A549 (cell line): ENCODE results near the gene KIAA2012. TPM values are rescaled to one million over a fixed set of nuclear protein-coding genes. Genes with fewer than 3 reads are reported as not detected.

Source experiments
- ATAC-seq, 2 experiments: fragments of 200-7000 bp in 1 of 2; fragments of >200 bp in 1 of 2; cut with Nextera tagmentation in 1 of 2; cut with Tn5 transposase in 1 of 2; 3 replicates each; pipeline versions ENCODE4 v1.8.0 to v1.9.1; 2018 to 2020; ENCODE audit warnings: mild to moderate bottlenecking in 1 of 2, moderate library complexity in 1 of 2
- CTCF ChIA-PET: fragments of 300-600 bp; sonication (Branson Sonifier 250); formaldehyde crosslinking; extraction: SDS; loops from one replicate; lab custom pipeline; 2021; ENCODE audit warnings: antibody characterized with exemption, inconsistent platforms; lab: Yijun Ruan, JAX
- POLR2A ChIA-PET: fragments of 350-600 bp; formaldehyde crosslinking; extraction: SDS; loops from one replicate; lab custom pipeline; 2021; ENCODE audit warnings: antibody characterized with exemption, inconsistent platforms; lab: Yijun Ruan, JAX
- DNase-seq, 2 experiments: peaks; one replicate each; pipeline versions ENCODE4 v3.0.0 to v3.0.0-alpha.2; 2011 to 2016; ENCODE audit warnings: low read depth in 1 of 2, low spot score in 1 of 2
- FAIRE-seq: peaks from 2 replicates; lab custom pipeline; 2011; peaks lifted over from hg19 to GRCh38; lab: Jason Lieb, UNC
- H3K27ac ChIP-seq, 2 experiments: fragments of >200 bp; sonication (Bioruptor Twin); formaldehyde crosslinking; 3 replicates each; pipeline ENCODE4 v1.5.1; 2016 to 2017
- H3K4me1 ChIP-seq: fragments of >200 bp; sonication (Bioruptor Twin); formaldehyde crosslinking; 3 replicates; pipeline ENCODE4 v1.6.1; 2016
- H3K4me2 ChIP-seq: fragments of >200 bp; sonication (Bioruptor Twin); formaldehyde crosslinking; 3 replicates; pipeline ENCODE4 v1.6.1; 2016
- H3K4me3 ChIP-seq: fragments of >200 bp; sonication (Bioruptor Twin); formaldehyde crosslinking; 3 replicates; pipeline ENCODE4 v1.5.1; 2016
- H3K9me3 ChIP-seq: fragments of >200 bp; sonication (Bioruptor Twin); formaldehyde crosslinking; 3 replicates; pipeline ENCODE4 v1.6.1; 2016
- BHLHE40 ChIP-seq: IDR thresholded peaks from 2 replicates; pipeline ENCODE4 v1.6.1; 2012; ENCODE audit warnings: low read depth, low read length, inconsistent platforms
- CBX8 ChIP-seq: fragments of 200-600 bp; sonication (generic); IDR thresholded peaks from 2 replicates; pipeline ENCODE4 v1.6.1; 2016
- CHD2 ChIP-seq: fragments of 150-350 bp; IDR thresholded peaks from 2 replicates; pipeline ENCODE4 v1.6.1; 2014; ENCODE audit warnings: low read length; ENCODE audit not compliant: partially characterized antibody
- ESRRA ChIP-seq: fragments of 150-350 bp; IDR thresholded peaks from 2 replicates; pipeline ENCODE4 v1.6.1; 2014; ENCODE audit warnings: mild to moderate bottlenecking, low read length, borderline replicate concordance
- FOSL2 ChIP-seq, 2 experiments: fragments of 450-650 bp in 1 of 2; fragments of >200 bp in 1 of 2; sonication (Bioruptor Twin) in 1 of 2; formaldehyde crosslinking; IDR thresholded peaks; 2 replicates each; pipeline versions ENCODE4 v1.5.0 to v1.6.1; 2016 to 2020; ENCODE audit warnings: mild to moderate bottlenecking in 1 of 2, moderate library complexity in 1 of 2
- HDAC2 ChIP-seq: fragments of 200-600 bp; sonication (generic); IDR thresholded peaks from 2 replicates; pipeline ENCODE4 v1.6.1; 2016
- HOXA7 ChIP-seq: fragments of 250-450 bp; sonication (Bioruptor Pico); IDR thresholded peaks from 2 replicates; pipeline ENCODE4 v1.5.0; 2020; ENCODE audit warnings: mild to moderate bottlenecking, moderate library complexity
- HOXB13 ChIP-seq: fragments of 250-450 bp; sonication (Bioruptor Pico); IDR thresholded peaks from 2 replicates; pipeline ENCODE4 v1.5.0; 2020; ENCODE audit warnings: low read depth, mild to moderate bottlenecking, moderate library complexity
- JUNB ChIP-seq: fragments of >200 bp; sonication (Bioruptor Twin); formaldehyde crosslinking; IDR thresholded peaks from 2 replicates; pipeline ENCODE4 v1.6.1; 2016
- MAZ ChIP-seq: fragments of 150-350 bp; IDR thresholded peaks from 2 replicates; pipeline ENCODE4 v1.6.1; 2014; ENCODE audit warnings: antibody characterized with exemption, low read depth, low read length, borderline replicate concordance
- NPAS2 ChIP-seq: fragments of 250-450 bp; sonication (Bioruptor Pico); IDR thresholded peaks from 2 replicates; pipeline ENCODE4 v1.8.0; 2022; ENCODE audit warnings: mild to moderate bottlenecking, moderate library complexity, borderline replicate concordance
- NR3C1 ChIP-seq: fragments of >200 bp; sonication (Bioruptor Twin); formaldehyde crosslinking; IDR thresholded peaks from 3 replicates; pipeline ENCODE4 v1.6.1; 2017
- POLR2A ChIP-seq: IDR thresholded peaks from 2 replicates; pipeline ENCODE4 v1.6.1; 2012; ENCODE audit warnings: mild to moderate bottlenecking, low read length
- POLR2AphosphoS2 ChIP-seq: conservative IDR thresholded peaks from 2 replicates; pipeline ENCODE4 v1.6.1; 2012; ENCODE audit warnings: low read length, improper control_type of control experiment, inconsistent platforms
- RCOR1 ChIP-seq: fragments of 150-350 bp; IDR thresholded peaks from 2 replicates; pipeline ENCODE4 v1.6.1; 2014; ENCODE audit warnings: antibody characterized with exemption, low read length, low read depth
- RFX5 ChIP-seq: fragments of 450-650 bp; IDR thresholded peaks from 2 replicates; pipeline ENCODE4 v1.7.1; 2014; ENCODE audit warnings: antibody characterized with exemption, mild to moderate bottlenecking, moderate library complexity
- WGBS: methylation state at CpG from one replicate; pipeline ENCODE4 v1.1.6; 2017; ENCODE audit errors: missing lambda C conversion rate; 5-methylcytosine and 5-hydroxymethylcytosine counted together
- polyA plus RNA-seq, 4 experiments: library from polyadenylated mRNA; depleted of rRNA in 3 of 4; stranded (reverse); fragments of >200 nt; fragmentation: RNase III in 1 of 4; extraction: RNeasy Plus Mini Kit Qiagen cat#74134 plus additional on column Dnase treatment in 1 of 4; gene quantifications; 2 replicates in 3 of 4; 3 replicates in 1 of 4; pipeline ENCODE4 v1.2.3, GENCODE V29; 2011 to 2017
- TF ChIP-seq, protein P1 (sequence below): fragments of 250-450 bp; sonication (Bioruptor Pico); IDR thresholded peaks from 2 replicates; pipeline ENCODE4 v1.5.0; 2021; ENCODE audit warnings: mild to moderate bottlenecking, moderate library complexity, borderline replicate concordance
- TF ChIP-seq, protein P2 (sequence below): fragments of >200 bp; sonication (Bioruptor Twin); formaldehyde crosslinking; IDR thresholded peaks from 3 replicates; pipeline ENCODE4 v1.5.1; 2016
- TF ChIP-seq, protein P3 (sequence below): fragments of >200 bp; sonication (Bioruptor Twin); formaldehyde crosslinking; IDR thresholded peaks from 2 replicates; pipeline ENCODE4 v1.6.1; 2016
- TF ChIP-seq, protein P4 (sequence below): IDR thresholded peaks from 2 replicates; pipeline ENCODE4 v1.6.1; 2012; ENCODE audit warnings: low read depth, borderline replicate concordance
- TF ChIP-seq, protein P5 (sequence below): fragments of 200-600 bp; sonication (generic); IDR thresholded peaks from 2 replicates; pipeline ENCODE4 v1.6.1; 2016; ENCODE audit warnings: antibody characterized with exemption, mild to moderate bottlenecking, moderate library complexity
- TF ChIP-seq, protein P6 (sequence below): fragments of >200 bp; sonication (Bioruptor Twin); formaldehyde crosslinking; IDR thresholded peaks from 3 replicates; pipeline ENCODE4 v1.6.1; 2016

KIAA2012 gene
- polyA plus RNA-seq, 2 of the 4 experiments (the other 2 are of a cell fraction): 0.01 to 0.04 TPM

DNA sequence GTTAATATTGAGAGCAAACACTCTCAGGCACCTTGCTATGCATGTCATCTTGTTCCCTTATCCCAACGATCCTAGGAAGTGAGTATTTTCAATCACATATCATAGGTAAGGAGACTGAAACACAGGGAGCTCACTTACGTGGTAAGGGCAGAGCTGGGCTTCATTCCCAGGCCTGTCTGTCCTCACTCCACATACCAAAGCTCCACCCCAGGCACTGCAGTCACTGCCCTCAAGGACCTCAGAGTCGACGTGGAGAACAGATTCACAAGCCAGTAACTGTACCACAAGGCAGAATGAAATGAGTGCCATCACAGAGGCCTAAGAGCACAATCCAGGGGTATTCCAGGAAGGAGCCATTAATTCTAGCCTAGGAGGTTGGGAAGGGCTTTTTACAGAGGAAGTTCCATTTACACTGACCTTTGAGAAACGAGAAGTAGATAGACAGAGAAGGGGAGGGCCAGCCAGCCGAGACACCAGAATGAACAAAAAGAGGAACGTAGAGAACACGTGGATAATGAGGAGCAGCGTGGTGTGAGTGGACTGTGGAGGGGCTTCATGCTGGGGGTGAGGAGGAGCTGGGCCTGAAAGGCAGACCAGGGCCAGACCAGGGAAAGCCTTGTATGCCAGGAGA, 48.6 kb downstream of the KIAA2012 start (continued):
- TF ChIP-seq, protein P1, sequence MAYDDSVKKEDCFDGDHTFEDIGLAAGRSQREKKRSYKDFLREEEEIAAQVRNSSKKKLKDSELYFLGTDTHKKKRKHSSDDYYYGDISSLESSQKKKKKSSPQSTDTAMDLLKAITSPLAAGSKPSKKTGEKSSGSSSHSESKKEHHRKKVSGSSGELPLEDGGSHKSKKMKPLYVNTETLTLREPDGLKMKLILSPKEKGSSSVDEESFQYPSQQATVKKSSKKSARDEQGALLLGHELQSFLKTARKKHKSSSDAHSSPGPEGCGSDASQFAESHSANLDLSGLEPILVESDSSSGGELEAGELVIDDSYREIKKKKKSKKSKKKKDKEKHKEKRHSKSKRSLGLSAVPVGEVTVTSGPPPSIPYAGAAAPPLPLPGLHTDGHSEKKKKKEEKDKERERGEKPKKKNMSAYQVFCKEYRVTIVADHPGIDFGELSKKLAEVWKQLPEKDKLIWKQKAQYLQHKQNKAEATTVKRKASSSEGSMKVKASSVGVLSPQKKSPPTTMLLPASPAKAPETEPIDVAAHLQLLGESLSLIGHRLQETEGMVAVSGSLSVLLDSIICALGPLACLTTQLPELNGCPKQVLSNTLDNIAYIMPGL (CRISPR knock-in tag): no peak
- TF ChIP-seq NR3C1: no peak
- TF ChIP-seq POLR2AphosphoS2: no peak
- TF ChIP-seq BHLHE40: no peak
- no peak for TF ChIP-seq HOXB13 (CRISPR knock-in tag)

DNA sequence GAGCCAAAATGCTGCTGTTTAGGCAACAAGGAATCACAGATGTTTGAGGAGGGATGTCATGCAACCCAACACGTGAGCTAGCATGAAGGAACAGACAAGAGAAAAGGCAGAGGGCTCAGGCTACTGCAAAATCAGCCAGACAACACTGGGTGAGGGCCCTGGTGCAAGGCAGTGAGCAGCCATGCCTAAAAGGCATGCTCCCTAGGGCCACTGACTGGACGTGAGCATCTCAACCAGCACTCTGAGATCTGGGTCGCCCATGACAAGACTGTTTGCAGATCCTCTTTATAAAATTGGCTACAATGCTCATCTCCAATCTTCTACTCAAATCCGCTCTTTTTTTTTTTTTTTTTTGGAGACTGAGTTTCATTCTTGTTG, 49.1 kb downstream of the KIAA2012 start:
- CTCF ChIA-PET: interaction anchor here (0.7 to 1.5 kb wide), 2 partner anchors 10 to 18 kb away, joined by 3 to 4 read pairs; no protein-coding TSS in a partner anchor
- 82% methylated on average over 4 of the region's 4 CpGs for WGBS
- POLR2A ChIA-PET: interaction anchor here (0.7 kb wide), 1 partner anchor 467 kb away, joined by 8 read pairs; no protein-coding TSS in a partner anchor
- FAIRE-seq (no peak), ATAC-seq (no peak), DNase-seq (no peak)
- TF ChIP-seq NPAS2 (CRISPR knock-in tag): no peak
- TF ChIP-seq, protein P2, sequence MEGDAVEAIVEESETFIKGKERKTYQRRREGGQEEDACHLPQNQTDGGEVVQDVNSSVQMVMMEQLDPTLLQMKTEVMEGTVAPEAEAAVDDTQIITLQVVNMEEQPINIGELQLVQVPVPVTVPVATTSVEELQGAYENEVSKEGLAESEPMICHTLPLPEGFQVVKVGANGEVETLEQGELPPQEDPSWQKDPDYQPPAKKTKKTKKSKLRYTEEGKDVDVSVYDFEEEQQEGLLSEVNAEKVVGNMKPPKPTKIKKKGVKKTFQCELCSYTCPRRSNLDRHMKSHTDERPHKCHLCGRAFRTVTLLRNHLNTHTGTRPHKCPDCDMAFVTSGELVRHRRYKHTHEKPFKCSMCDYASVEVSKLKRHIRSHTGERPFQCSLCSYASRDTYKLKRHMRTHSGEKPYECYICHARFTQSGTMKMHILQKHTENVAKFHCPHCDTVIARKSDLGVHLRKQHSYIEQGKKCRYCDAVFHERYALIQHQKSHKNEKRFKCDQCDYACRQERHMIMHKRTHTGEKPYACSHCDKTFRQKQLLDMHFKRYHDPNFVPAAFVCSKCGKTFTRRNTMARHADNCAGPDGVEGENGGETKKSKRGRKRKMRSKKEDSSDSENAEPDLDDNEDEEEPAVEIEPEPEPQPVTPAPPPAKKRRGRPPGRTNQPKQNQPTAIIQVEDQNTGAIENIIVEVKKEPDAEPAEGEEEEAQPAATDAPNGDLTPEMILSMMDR: no peak
- TF ChIP-seq, protein P3, sequence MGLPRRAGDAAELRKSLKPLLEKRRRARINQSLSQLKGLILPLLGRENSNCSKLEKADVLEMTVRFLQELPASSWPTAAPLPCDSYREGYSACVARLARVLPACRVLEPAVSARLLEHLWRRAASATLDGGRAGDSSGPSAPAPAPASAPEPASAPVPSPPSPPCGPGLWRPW: no peak
- TF ChIP-seq MAZ: no peak
- no peak for TF ChIP-seq RFX5
- H3K4me1 ChIP-seq: no peaks in the 10 kb centered on the region; the same call in 2 of the 3 replicates
- peak overlapping the region in 1 of 2 experiments; percentile 15; a peak in 1 of 6 replicates for H3K27ac ChIP-seq
- H3K4me3 ChIP-seq: no peak overlapping the region
- H3K4me2 ChIP-seq: no peak overlapping the region
- H3K9me3 ChIP-seq: no peaks in the 10 kb centered on the region; the same call in 2 of the 3 replicates

DNA sequence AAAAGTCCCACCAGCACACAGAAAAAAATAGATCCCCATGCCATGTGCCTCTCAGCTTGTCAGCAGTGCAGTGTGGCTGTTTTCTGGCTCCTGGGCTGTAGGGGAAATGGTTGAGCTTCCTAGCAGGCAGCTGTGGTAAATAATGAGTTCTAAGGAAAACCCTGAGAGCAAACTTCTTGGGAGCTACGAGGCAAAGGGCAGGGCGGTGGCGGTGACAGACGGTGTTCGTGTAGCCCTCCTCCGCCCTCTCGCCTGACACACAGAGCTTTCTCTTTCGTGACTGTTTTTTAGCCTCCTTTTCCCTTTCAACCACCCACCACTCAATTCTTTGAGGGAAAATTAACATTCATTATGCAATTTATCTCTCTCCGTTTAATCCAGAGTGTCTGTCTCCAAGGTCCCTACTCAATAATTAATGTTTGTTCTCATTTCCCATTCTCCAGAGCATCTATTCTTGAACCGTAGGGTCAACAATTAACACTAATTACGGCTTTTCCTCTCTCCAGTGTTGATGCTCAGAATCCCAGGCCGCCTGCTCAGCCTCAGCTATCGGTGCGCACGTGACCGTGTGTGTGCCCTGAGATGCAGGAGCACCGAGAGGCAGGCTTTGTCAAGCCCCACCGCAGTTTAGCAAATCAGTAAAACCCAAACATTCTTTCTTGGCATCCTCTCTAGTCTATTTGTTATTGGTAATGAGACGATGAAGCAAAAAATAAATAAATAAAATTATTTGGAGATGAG, 50.1 kb downstream of the KIAA2012 start:
- FAIRE-seq (no peak), DNase-seq (no peak), ATAC-seq (no peak)
- no peak overlapping the region for H3K4me3 ChIP-seq
- no peak overlapping the region for H3K4me2 ChIP-seq
- POLR2A ChIA-PET: interaction anchor here (0.7 kb wide), 1 partner anchor 468 kb away, joined by 8 read pairs; no protein-coding TSS in a partner anchor
- 81% methylated on average over 19 of the region's 19 CpGs for WGBS
- H3K27ac ChIP-seq: peak overlapping the region in 1 of 2 experiments; percentile 26; a peak in 1 of 6 replicates
- TF ChIP-seq, protein P4, sequence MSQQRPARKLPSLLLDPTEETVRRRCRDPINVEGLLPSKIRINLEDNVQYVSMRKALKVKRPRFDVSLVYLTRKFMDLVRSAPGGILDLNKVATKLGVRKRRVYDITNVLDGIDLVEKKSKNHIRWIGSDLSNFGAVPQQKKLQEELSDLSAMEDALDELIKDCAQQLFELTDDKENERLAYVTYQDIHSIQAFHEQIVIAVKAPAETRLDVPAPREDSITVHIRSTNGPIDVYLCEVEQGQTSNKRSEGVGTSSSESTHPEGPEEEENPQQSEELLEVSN: no peak
- TF ChIP-seq, protein P5, sequence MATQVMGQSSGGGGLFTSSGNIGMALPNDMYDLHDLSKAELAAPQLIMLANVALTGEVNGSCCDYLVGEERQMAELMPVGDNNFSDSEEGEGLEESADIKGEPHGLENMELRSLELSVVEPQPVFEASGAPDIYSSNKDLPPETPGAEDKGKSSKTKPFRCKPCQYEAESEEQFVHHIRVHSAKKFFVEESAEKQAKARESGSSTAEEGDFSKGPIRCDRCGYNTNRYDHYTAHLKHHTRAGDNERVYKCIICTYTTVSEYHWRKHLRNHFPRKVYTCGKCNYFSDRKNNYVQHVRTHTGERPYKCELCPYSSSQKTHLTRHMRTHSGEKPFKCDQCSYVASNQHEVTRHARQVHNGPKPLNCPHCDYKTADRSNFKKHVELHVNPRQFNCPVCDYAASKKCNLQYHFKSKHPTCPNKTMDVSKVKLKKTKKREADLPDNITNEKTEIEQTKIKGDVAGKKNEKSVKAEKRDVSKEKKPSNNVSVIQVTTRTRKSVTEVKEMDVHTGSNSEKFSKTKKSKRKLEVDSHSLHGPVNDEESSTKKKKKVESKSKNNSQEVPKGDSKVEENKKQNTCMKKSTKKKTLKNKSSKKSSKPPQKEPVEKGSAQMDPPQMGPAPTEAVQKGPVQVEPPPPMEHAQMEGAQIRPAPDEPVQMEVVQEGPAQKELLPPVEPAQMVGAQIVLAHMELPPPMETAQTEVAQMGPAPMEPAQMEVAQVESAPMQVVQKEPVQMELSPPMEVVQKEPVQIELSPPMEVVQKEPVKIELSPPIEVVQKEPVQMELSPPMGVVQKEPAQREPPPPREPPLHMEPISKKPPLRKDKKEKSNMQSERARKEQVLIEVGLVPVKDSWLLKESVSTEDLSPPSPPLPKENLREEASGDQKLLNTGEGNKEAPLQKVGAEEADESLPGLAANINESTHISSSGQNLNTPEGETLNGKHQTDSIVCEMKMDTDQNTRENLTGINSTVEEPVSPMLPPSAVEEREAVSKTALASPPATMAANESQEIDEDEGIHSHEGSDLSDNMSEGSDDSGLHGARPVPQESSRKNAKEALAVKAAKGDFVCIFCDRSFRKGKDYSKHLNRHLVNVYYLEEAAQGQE: no peak
- TF ChIP-seq HOXA7 (CRISPR knock-in tag) (no peak), RCOR1 (no peak), HDAC2 (no peak), FOSL2 (IDR thresholded peaks at IDR 0.05) (no peak), FOSL2 (CRISPR knock-in tag; IDR thresholded peaks at IDR 0.05) (no peak), ESRRA (no peak), CBX8 (no peak), JUNB (no peak), CHD2 (no peak), POLR2A (no peak), NPAS2 (CRISPR knock-in tag) (no peak)
- TF ChIP-seq, protein P6, sequence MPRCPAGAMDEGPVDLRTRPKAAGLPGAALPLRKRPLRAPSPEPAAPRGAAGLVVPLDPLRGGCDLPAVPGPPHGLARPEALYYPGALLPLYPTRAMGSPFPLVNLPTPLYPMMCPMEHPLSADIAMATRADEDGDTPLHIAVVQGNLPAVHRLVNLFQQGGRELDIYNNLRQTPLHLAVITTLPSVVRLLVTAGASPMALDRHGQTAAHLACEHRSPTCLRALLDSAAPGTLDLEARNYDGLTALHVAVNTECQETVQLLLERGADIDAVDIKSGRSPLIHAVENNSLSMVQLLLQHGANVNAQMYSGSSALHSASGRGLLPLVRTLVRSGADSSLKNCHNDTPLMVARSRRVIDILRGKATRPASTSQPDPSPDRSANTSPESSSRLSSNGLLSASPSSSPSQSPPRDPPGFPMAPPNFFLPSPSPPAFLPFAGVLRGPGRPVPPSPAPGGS: no peak
- TF ChIP-seq, protein P3: no peak
- H3K4me1 ChIP-seq: peaks cover 4% of the 10 kb centered on the region; the same call in 1 of the 3 replicates
- CTCF ChIA-PET: interaction anchor here (1.5 kb wide), 1 partner anchor 19 kb away, joined by 4 read pairs; no protein-coding TSS in a partner anchor
- H3K9me3 ChIP-seq: no peaks in the 10 kb centered on the region; the same call in 2 of the 3 replicates
